NCI-H1105 treated with DMSO at 0.1 percent for 48 hours (cell line): ENCODE measurements around the gene NAA15.
"Not testable (repeated sequence)": the region's sequence is repeated elsewhere in the genome, so short reads cannot be mapped to it uniquely, and the experiment has no call there.

ENCODE experiments used
- DNase-seq: peaks from one replicate; lab custom pipeline; 2025; lab: John Stamatoyannopoulos, UW

Gene NAA15

DNA sequence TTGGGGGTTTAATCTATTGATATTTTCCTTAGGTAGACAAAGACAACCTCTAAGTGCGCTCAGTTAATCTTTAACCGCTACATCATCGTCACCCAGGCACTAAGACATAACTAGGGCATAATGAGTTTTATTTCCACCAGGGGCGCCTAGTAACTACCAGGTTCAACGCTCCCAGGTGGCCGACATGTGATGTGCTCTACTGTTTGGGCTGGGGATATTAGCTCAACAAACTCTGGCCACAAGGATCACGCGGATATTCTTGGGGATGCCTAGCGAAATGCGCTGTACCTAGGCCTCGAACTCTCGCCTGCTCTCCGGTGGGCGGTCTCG is 151.7 kb downstream of the NAA15 start:
- peak; percentile 63 for DNase-seq

GRCh38 chr4:139453371-139454110 is 152.2 kb downstream of the NAA15 start:
- DNase-seq = peak; percentile 82

GRCh38 chr4:139454111-139455045 is 153.1 kb downstream of the NAA15 start, which contains the start of gene RAB33B:
TSS of gene RAB33B (plus strand) at chr4:139454121. CDS start at chr4:139454196, 75 bp downstream.
- no peak for DNase-seq

GRCh38 chr4:139455126-139455538 is 153.8 kb downstream of the NAA15 start:
- no peak for DNase-seq

- DNase-seq = no peak
Observed at GRCh38 chr4:139457318-139457717, 156.0 kb downstream of the NAA15 start.

DNA sequence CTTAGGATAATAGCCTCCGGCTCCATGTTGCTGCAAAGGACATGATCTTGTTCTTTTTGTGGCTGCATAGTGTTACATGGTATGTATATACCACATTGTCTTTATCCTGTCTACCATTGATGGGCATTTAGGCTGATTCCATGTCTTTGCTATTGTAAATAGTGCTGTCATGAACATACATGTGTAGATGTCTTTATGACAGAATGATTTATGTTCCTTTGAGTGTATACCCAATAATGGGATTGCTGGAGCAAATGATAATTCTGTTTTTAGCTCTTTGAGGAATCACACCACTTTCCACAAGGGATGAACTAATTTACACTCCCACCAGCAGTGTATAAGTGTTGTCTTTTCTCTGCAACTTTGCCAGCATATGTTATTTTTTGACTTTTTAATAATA is 157.2 kb downstream of the NAA15 start:
- DNase-seq = no peak

- no peak for DNase-seq
Observed at GRCh38 chr4:139458999-139459398, 157.7 kb downstream of the NAA15 start.

DNA sequence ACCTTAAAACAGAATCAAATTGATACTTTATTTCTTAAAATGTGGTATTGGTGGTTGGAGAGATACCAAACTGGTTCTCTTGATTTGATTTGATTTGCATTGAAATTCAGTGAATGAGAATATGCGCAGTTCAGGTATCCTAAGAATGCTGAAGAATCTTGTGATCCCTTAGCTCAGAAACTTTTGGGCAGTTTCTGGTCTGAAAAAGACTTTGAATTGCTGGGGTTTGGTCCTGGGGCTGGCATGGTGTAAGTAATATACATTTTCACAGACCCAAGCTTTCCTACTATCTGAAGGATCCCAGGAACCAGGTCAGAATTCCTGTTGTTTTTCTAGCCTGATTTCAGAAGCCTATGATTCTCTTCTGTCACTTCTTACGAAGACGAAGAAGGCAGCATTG is 159.3 kb downstream of the NAA15 start:
- no peak for DNase-seq

DNA sequence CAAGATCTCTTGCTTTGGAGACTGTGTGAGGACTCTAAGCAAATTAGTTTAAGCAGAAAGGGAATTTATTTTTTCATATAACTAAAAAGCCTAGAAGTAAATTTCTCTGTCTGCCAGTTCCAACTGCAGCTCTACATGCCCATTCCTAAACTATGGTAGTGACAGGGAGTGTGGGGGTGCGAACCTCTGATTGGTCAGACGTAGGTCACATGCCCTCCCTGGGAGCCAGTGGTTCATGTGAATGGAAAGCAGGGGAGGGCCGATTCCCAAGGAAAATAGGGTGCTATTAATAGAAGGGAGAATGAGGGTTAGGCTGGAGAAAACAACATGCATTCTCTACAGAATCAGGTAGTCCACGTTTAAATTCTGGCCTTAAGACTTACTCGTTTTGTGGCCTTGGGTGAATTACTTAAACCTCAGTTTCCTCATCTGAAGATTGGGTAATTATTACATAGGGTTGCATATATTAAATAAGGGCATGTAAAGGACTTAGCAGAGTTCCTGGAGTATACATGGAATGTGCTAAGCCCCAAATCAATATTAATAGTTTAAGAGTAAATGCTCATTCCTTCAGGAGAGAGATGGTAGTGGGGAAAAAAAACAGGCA is 159.8 kb downstream of the NAA15 start:
- DNase-seq = no peak

GRCh38 chr4:139464512-139464911 is 163.2 kb downstream of the NAA15 start:
- not testable (repeated sequence) for DNase-seq

DNA sequence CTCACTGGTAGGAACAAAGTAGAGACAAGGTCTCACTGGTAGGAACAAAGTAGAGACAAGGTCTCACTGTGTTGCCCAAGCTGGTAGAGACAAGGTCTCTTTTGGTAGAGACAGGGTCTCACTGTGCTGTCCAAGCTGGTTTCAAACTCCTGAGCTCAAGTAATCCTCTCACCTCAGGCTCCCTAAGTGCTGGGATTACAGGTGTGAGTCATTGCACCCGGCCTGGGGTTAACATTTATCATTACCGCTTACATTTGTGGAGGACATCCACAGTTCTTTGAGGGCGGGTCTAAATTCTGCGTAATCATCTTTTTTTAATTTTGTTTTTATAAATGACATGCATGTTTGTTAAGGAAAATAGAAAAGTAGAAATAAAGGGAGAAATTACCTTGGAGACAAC is 164.6 kb downstream of the NAA15 start:
- DNase-seq = no peak

DNA sequence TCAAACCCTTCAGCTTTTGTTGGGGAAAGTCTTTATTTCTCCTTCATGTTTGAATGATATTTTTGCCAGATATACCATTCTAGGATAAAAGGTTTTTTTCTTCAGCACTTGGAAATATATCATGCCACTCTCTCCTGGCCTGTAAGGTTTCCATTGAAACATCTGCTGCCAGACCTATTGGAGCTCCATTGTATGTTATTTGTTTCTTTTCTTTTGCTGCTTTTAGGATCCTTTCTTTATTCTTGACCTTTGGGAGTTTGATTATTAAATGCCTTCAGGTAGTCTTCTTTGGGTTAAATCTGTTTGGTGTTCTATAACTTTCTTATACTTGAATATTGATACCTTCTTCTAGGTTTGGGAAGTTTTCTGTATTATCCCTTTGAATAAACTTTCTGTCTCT is 167.5 kb downstream of the NAA15 start:
- DNase-seq = not testable (repeated sequence)

DNA sequence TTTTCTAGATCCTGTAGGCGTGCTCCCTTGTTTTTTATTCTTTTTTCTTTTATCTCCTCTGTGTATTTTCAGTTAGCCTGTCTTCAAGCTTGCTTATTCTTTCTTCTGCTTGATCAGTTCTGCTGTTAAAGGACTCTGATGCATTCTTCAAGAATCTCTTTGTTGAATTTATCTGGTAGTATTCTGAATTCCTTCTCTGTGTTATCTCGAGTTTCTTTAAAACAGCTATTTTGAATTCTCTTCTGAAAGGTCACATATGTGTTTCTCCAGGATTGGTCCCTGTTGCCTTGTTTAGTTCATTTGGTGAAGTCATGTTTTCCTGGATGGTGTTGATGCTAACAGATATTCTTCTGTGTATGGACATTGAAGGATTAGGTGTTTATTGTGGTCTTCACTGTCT is 167.9 kb downstream of the NAA15 start:
- DNase-seq = no peak
